IMR-90 (cell line): ENCODE results near the gene SPDYE9. TPM values are rescaled to one million over a fixed set of nuclear protein-coding genes. Genes with fewer than 3 reads are reported as not detected.
"Not testable (repeated sequence)": the region's sequence is repeated elsewhere in the genome, so short reads cannot be mapped to it uniquely, and the experiment has no call there.

Source experiments
- ATAC-seq: fragments of 200-7000 bp; cut with Tn5 transposase; 2 replicates; pipeline ENCODE4 v1.9.1; 2020; ENCODE audit warnings: low read depth, mild to moderate bottlenecking, moderate library complexity
- BruUV-seq: library from RNA; stranded (reverse); fragments of 400-500 nt; replicated peaks from 2 replicates; lab custom pipeline; 2021; lab: Mats Ljungman, UMichigan
- CTCF ChIA-PET: fragments of 300-600 bp; formaldehyde crosslinking; extraction: SDS; loops from one replicate; lab custom pipeline; 2021; ENCODE audit warnings: antibody characterized with exemption; lab: Yijun Ruan, JAX
- POLR2A ChIA-PET: fragments of 300-600 bp; sonication (Branson Sonifier 250); formaldehyde crosslinking; loops from one replicate; lab custom pipeline; 2022; ENCODE audit warnings: antibody characterized with exemption; ENCODE audit not compliant: unreplicated experiment; lab: Charles Lee
- DNase-seq: peaks from one replicate; pipeline ENCODE4 v3.0.0; 2013
- H2AFZ ChIP-seq: replicated peaks from 2 replicates; pipeline ENCODE3; 2013; ENCODE audit warnings: low read length, mild to moderate bottlenecking; ENCODE audit not compliant: poor library complexity
- H2AK5ac ChIP-seq: 2 replicates; pipeline ENCODE4 v1.6.1; 2013; ENCODE audit warnings: low read depth, low read length, inconsistent platforms
- H2AK9ac ChIP-seq: replicated peaks from 2 replicates; pipeline ENCODE3; 2013; ENCODE audit warnings: mild to moderate bottlenecking, low read depth, low read length, moderate library complexity; ENCODE audit not compliant: poor library complexity
- H2BK120ac ChIP-seq: 2 replicates; pipeline ENCODE4 v1.6.1; 2013; ENCODE audit warnings: low read depth, low read length, inconsistent platforms
- H2BK15ac ChIP-seq: 3 replicates; pipeline ENCODE4 v1.6.1; 2013; ENCODE audit warnings: low read depth, low read length, inconsistent platforms
- H2BK20ac ChIP-seq: 2 replicates; pipeline ENCODE4 v1.6.1; 2013; ENCODE audit warnings: low read depth, mild to moderate bottlenecking, inconsistent platforms, low read length, moderate library complexity
- H2BK5ac ChIP-seq: 2 replicates; pipeline ENCODE4 v1.6.1; 2013; ENCODE audit warnings: mild to moderate bottlenecking, low read depth, low read length, inconsistent platforms; ENCODE audit not compliant: poor library complexity, severe bottlenecking
- H3K14ac ChIP-seq: replicated peaks from 2 replicates; pipeline ENCODE4 v1.6.1; 2013; ENCODE audit warnings: low read depth, low read length, inconsistent platforms
- H3K18ac ChIP-seq: 2 replicates; pipeline ENCODE4 v1.6.1; 2013; ENCODE audit warnings: low read depth, low read length, control low read depth
- H3K23ac ChIP-seq: 2 replicates; pipeline ENCODE4 v1.6.1; 2013; ENCODE audit warnings: low read depth, low read length, inconsistent platforms
- H3K27ac ChIP-seq: 2 replicates; pipeline ENCODE4 v1.5.1; 2013; ENCODE audit warnings: mild to moderate bottlenecking, control low read depth, low read length; ENCODE audit not compliant: insufficient read depth
- H3K27me3 ChIP-seq: 2 replicates; pipeline ENCODE4 v1.6.1; 2013; ENCODE audit warnings: low read length; ENCODE audit not compliant: control insufficient read depth, insufficient read depth
- H3K36me3 ChIP-seq: 2 replicates; pipeline ENCODE4 v1.6.1; 2013; ENCODE audit warnings: low read length, mixed read lengths; ENCODE audit not compliant: control insufficient read depth, insufficient read depth
- H3K4ac ChIP-seq: 2 replicates; pipeline ENCODE4 v1.6.1; 2013; ENCODE audit warnings: low read depth, low read length, inconsistent platforms
- H3K4me1 ChIP-seq: 2 replicates; pipeline ENCODE4 v1.6.1; 2013; ENCODE audit warnings: low read length, mixed read lengths; ENCODE audit not compliant: control insufficient read depth, insufficient read depth
- H3K4me2 ChIP-seq: 2 replicates; pipeline ENCODE4 v1.6.1; 2013; ENCODE audit warnings: low read depth, mild to moderate bottlenecking, control low read depth, low read length, moderate library complexity
- H3K4me3 ChIP-seq: 2 replicates; pipeline ENCODE4 v1.5.1; 2013; ENCODE audit warnings: low read depth, mild to moderate bottlenecking, control low read depth, low read length, moderate library complexity; ENCODE audit not compliant: insufficient read depth
- H3K56ac ChIP-seq: 2 replicates; pipeline ENCODE4 v1.6.1; 2013; ENCODE audit warnings: low read length, inconsistent platforms; ENCODE audit not compliant: insufficient read depth; ENCODE audit errors: extremely low read depth
- H3K79me1 ChIP-seq, 2 experiments: 2 replicates each; pipeline ENCODE4 v1.6.1; 2013; ENCODE audit warnings: low read length in 2 of 2, inconsistent platforms in 1 of 2, low read depth in 1 of 2
- H3K9ac ChIP-seq: 2 replicates; pipeline ENCODE4 v1.6.1; 2013; ENCODE audit warnings: low read depth, low read length, control low read depth
- H3K9me1 ChIP-seq: 2 replicates; pipeline ENCODE4 v1.6.1; 2013; ENCODE audit warnings: low read length, inconsistent platforms; ENCODE audit not compliant: insufficient read depth
- H3K9me3 ChIP-seq: 2 replicates; pipeline ENCODE4 v1.6.1; 2013; ENCODE audit warnings: low read length; ENCODE audit not compliant: control insufficient read depth, insufficient read depth
- H4K20me1 ChIP-seq: 2 replicates; pipeline ENCODE4 v1.6.1; 2013; ENCODE audit warnings: low read length, inconsistent platforms; ENCODE audit not compliant: insufficient read depth
- H4K5ac ChIP-seq: 2 replicates; pipeline ENCODE4 v1.6.1; 2013; ENCODE audit warnings: mild to moderate bottlenecking, low read depth, low read length, control low read depth
- H4K8ac ChIP-seq, 2 experiments: 2 replicates each; pipeline ENCODE4 v1.6.1; 2013; ENCODE audit warnings: low read depth in 2 of 2, low read length in 2 of 2, control low read depth in 1 of 2, inconsistent platforms in 1 of 2
- H4K91ac ChIP-seq: 2 replicates; pipeline ENCODE4 v1.6.1; 2013; ENCODE audit warnings: low read depth, low read length, inconsistent platforms; ENCODE audit not compliant: insufficient read depth
- whole genome bisulfite sequencing, 2 experiments: methylation state at CpG; one replicate each; pipeline versions ENCODE4 v1.1.5 to v1.1.7; 2013; ENCODE audit warnings: missing lambda C conversion rate in 2 of 2; ENCODE audit not compliant: insufficient read length in 1 of 2; ENCODE audit errors: extremely low coverage in 2 of 2; 5-methylcytosine and 5-hydroxymethylcytosine counted together
- dilution Hi-C: fragments of 300-500 bp; cut with HindIII; formaldehyde crosslinking; loops from one replicate; pipeline ENCODE4 v1.14.3; 2018; ENCODE audit warnings: low sequenced_read_pairs; ENCODE audit not compliant: unreplicated experiment
- in situ Hi-C: fragments of 300-500 bp; cut with MboI; formaldehyde crosslinking; loops from 3 replicates; pipeline ENCODE4 v1.14.3; 2019; ENCODE audit warnings: low sequenced_read_pairs, inconsistent platforms, mixed read lengths
- intact Hi-C: fragments of 100-400 bp; cut with micrococcal nuclease; formaldehyde crosslinking; loops from 2 replicates; pipeline ENCODE4 v1.10.0; 2022
- polyA plus RNA-seq, 3 experiments: library from polyadenylated mRNA; depleted of rRNA; stranded (reverse); fragments of >200 nt; gene quantifications; 2 replicates each; pipeline ENCODE4 v1.2.3, GENCODE V29; 2012; ENCODE audit warnings: low replicate concordance in 1 of 3
- total RNA-seq: library from RNA; depleted of rRNA; stranded (reverse); fragments of >200 nt; gene quantifications from 2 replicates; pipeline ENCODE4 v1.2.3, GENCODE V29; 2012

SPDYE9 gene
- total and polyA plus RNA-seq, 2 of the 4 experiments (the other 2 are of a cell fraction) = not detected

DNA sequence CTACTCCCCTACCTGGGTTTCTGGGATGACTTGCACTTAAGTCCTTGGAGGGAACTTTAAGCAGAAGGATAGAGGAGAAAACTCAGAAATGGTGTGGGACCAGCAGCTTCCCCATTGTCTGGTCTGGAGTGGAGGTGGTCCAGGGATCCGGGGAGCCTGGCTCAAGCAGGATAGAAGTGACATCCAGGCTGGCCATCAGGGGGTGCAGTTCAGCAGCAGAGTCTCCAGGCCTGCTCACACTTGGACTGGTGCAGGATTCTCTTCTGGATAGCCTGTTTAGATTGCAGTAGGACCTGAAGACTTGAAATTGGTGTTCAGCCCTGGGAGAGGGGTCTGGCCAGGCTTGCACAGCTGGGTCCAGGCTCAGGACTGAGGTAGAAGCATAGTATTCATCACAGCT lies 38.3 kb upstream of the SPDYE9 start:
- BruUV-seq, H2AFZ ChIP-seq, H2AK9ac ChIP-seq, H2BK5ac ChIP-seq, H4K8ac ChIP-seq, H3K27ac ChIP-seq, H3K9ac ChIP-seq, H4K20me1 ChIP-seq, H3K4ac ChIP-seq, H2BK15ac ChIP-seq, in situ Hi-C loops, H3K14ac ChIP-seq, intact Hi-C loops, H3K36me3 ChIP-seq, H3K56ac ChIP-seq, H2BK20ac ChIP-seq, H3K9me3 ChIP-seq, H3K4me1 ChIP-seq, H3K79me1 ChIP-seq, CTCF ChIA-PET, H3K4me2 ChIP-seq, H3K4me3 ChIP-seq, H2AK5ac ChIP-seq, H4K91ac ChIP-seq, H3K27me3 ChIP-seq, dilution Hi-C loops, H3K18ac ChIP-seq, H3K23ac ChIP-seq, H3K9me1 ChIP-seq, H4K5ac ChIP-seq, DNase-seq, POLR2A ChIA-PET, H2BK120ac ChIP-seq: not testable (repeated sequence)
- no CpG with 5 or more reads among the region's 1 CpG for WGBS, 2 experiments
- ATAC-seq = peak; percentile 84

DNA sequence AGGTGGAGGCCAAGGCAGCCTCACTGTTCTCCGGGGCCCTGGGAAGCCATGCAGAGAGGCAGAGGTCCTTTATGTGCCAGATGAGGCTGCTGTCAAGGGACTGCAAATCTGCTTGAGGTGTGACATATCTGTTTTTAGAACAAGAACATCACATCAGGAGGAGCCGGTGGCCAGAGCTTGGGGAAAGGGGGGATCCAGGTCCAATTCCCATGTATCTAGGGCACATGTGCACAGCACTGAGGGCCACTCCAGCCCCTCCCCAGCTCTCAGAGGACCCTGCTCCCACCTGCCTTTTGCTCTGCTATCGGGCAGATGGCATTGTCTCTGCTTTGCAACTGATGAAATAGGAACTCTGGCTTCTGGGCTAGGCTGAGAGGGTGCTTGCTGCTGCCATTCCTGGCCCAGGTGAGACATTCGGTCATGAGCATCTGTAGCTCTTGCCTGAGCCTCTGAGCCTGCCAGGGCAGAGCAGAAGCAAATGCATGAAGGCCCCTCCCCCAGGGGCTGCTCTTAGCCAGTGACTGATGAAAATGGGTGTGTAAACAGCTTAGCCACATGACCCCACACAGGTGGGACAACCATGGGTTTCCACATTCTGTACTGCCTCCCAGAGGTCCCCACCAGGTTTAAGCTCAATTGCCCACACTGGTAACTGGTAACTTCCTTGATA lies 37.1 kb upstream of the SPDYE9 start:
- H2AK9ac ChIP-seq, H2BK15ac ChIP-seq, H3K4me2 ChIP-seq, dilution Hi-C loops, H3K9me3 ChIP-seq, H3K14ac ChIP-seq, H3K9ac ChIP-seq, H2BK120ac ChIP-seq, H3K56ac ChIP-seq, H3K4me1 ChIP-seq, POLR2A ChIA-PET, H3K9me1 ChIP-seq, in situ Hi-C loops, H4K8ac ChIP-seq, H4K5ac ChIP-seq, H2BK20ac ChIP-seq, H3K4me3 ChIP-seq, H2BK5ac ChIP-seq, H3K18ac ChIP-seq, H2AFZ ChIP-seq, H3K36me3 ChIP-seq, intact Hi-C loops, H3K27ac ChIP-seq, ATAC-seq, H3K4ac ChIP-seq, H4K20me1 ChIP-seq, H2AK5ac ChIP-seq, H3K23ac ChIP-seq, CTCF ChIA-PET, H3K79me1 ChIP-seq, H3K27me3 ChIP-seq, H4K91ac ChIP-seq, DNase-seq: not testable (repeated sequence)
- BruUV-seq = TSS peak; percentile 44
- WGBS, 2 experiments = no CpG with 5 or more reads among the region's 4 CpGs
